ENCODE measurements around the gene BAIAP2.

Gene BAIAP2

GRCh38 chr17:81026266-81027036 lies 8.5 kb upstream of the BAIAP2 start (continued):
- TF ChIP-seq, protein P1, sequence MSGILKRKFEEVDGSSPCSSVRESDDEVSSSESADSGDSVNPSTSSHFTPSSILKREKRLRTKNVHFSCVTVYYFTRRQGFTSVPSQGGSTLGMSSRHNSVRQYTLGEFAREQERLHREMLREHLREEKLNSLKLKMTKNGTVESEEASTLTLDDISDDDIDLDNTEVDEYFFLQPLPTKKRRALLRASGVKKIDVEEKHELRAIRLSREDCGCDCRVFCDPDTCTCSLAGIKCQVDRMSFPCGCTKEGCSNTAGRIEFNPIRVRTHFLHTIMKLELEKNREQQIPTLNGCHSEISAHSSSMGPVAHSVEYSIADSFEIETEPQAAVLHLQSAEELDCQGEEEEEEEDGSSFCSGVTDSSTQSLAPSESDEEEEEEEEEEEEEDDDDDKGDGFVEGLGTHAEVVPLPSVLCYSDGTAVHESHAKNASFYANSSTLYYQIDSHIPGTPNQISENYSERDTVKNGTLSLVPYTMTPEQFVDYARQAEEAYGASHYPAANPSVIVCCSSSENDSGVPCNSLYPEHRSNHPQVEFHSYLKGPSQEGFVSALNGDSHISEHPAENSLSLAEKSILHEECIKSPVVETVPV (CRISPR knock-in tag; IDR thresholded peaks at IDR 0.05): no peak

DNA sequence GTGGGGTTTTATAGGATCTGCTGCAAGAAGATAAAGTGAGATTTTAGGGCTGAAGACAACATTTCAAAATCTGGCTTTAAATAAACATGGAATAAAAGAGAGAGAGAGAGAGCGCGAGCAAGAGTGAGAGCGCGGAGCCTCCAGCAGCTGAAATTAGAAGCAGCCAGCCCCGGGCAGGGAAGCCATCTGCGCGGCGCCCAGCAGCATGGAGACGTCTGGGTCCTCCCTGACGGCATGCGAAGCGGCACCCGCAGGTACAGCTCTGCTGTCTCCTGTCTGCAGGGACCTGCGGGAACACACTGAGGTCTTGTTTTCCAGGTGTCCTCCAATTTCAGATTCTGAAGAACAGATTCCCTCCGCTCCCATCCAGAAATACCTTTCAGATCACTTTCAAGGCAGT lies 7.9 kb upstream of the BAIAP2 start:
- TF ChIP-seq TOX (CRISPR knock-in tag; IDR thresholded peaks at IDR 0.05; ENCODE audit: borderline replicate concordance) (no peak), CSDC2 (CRISPR knock-in tag; IDR thresholded peaks at IDR 0.05) (no peak), PATZ1 (CRISPR knock-in tag; IDR thresholded peaks at IDR 0.05; ENCODE audit: borderline replicate concordance) (no peak), SNAI2 (CRISPR knock-in tag; IDR thresholded peaks at IDR 0.05) (no peak), ARNTL (CRISPR knock-in tag; IDR thresholded peaks at IDR 0.05; ENCODE audit: borderline replicate concordance, low read depth) (no peak), ESRRG (CRISPR knock-in tag; IDR thresholded peaks at IDR 0.05) (no peak), ZNF8 (CRISPR knock-in tag; IDR thresholded peaks at IDR 0.05) (no peak), ZC3H10 (CRISPR knock-in tag; IDR thresholded peaks at IDR 0.05) (no peak), BACH2 (CRISPR knock-in tag; IDR thresholded peaks at IDR 0.05; ENCODE audit: borderline replicate concordance) (no peak), TCF4 (CRISPR knock-in tag; IDR thresholded peaks at IDR 0.05; ENCODE audit: borderline replicate concordance) (no peak), GLIS3 (CRISPR knock-in tag; IDR thresholded peaks at IDR 0.05) (no peak), TSHZ2 (CRISPR knock-in tag; IDR thresholded peaks at IDR 0.05) (no peak), ISL1 (CRISPR knock-in tag; IDR thresholded peaks at IDR 0.05) (no peak), ZNF565 (CRISPR knock-in tag; conservative IDR thresholded peaks at IDR 0.05; ENCODE audit: low read depth) (no peak), ZFP30 (CRISPR knock-in tag; IDR thresholded peaks at IDR 0.05) (no peak), RARB (CRISPR knock-in tag; IDR thresholded peaks at IDR 0.05) (no peak), PPARA (CRISPR knock-in tag; IDR thresholded peaks at IDR 0.05; ENCODE audit: borderline replicate concordance) (no peak), ZFP3 (CRISPR knock-in tag; IDR thresholded peaks at IDR 0.05) (no peak)
- TF ChIP-seq, protein P2, sequence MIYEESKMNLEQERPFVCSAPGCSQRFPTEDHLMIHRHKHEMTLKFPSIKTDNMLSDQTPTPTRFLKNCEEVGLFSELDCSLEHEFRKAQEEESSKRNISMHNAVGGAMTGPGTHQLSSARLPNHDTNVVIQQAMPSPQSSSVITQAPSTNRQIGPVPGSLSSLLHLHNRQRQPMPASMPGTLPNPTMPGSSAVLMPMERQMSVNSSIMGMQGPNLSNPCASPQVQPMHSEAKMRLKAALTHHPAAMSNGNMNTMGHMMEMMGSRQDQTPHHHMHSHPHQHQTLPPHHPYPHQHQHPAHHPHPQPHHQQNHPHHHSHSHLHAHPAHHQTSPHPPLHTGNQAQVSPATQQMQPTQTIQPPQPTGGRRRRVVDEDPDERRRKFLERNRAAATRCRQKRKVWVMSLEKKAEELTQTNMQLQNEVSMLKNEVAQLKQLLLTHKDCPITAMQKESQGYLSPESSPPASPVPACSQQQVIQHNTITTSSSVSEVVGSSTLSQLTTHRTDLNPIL (CRISPR knock-in tag; IDR thresholded peaks at IDR 0.05; ENCODE audit: low read depth): no peak
- peak; percentile 56 for ATAC-seq

DNA sequence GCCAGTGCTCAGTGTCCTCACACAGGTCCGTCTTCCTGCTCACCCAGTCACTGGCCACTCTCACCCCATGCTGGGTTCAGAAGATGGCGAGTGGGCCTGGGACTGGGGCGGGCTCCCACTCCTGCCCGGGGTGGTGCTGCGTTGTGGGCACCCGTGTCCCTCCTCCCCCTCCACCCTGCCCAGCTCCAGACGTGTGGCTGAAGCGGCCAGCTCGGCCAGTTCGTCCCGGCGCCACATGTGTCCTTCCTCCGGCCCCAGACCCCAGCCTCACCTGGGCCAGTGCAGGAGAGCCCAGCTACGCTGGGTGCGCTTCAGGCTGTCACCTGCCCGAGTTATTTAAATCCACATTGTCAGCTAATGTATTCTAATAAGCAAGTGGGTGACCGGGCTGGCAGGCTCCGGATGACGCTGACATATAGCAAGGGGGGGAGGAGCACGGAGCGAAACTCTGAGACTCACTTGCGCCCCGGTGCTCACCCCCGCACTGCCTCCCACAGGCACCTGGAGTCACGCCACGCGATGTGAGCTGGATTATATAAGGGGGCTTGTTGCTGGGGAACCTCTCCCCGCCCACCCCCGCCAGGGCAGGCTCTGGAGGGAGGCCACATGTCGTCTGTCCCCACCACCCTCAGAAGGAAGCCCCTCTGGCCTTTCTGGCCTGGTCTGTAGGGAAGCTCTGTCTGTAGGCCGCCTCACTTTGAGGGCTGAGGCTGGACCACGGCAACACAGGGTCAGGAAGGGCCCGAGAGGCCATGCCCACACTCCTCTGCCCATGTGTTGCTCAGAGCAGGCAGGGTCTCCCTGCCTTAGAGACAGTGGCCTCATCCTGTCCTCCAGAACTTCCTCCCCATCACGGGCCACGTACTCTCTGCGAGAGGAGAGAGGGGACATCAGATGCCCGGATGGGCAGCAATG lies 7.1 kb upstream of the BAIAP2 start:
- peak; percentile 30 for ATAC-seq
- no peak for TF ChIP-seq RARB (CRISPR knock-in tag; IDR thresholded peaks at IDR 0.05)
- no peak for TF ChIP-seq ZNF70 (CRISPR knock-in tag; IDR thresholded peaks at IDR 0.05)
- no peak for TF ChIP-seq SNAI2 (CRISPR knock-in tag; IDR thresholded peaks at IDR 0.05)
- TF ChIP-seq, protein P2 (CRISPR knock-in tag; IDR thresholded peaks at IDR 0.05; ENCODE audit: low read depth): no peak
- TF ChIP-seq TOX (CRISPR knock-in tag; IDR thresholded peaks at IDR 0.05; ENCODE audit: borderline replicate concordance): no peak
- no peak for TF ChIP-seq BACH2 (CRISPR knock-in tag; IDR thresholded peaks at IDR 0.05; ENCODE audit: borderline replicate concordance)
- no peak for TF ChIP-seq GLIS3 (CRISPR knock-in tag; IDR thresholded peaks at IDR 0.05)
- TF ChIP-seq ZC3H10 (CRISPR knock-in tag; IDR thresholded peaks at IDR 0.05): no peak
- no peak for TF ChIP-seq TSHZ2 (CRISPR knock-in tag; IDR thresholded peaks at IDR 0.05)
- no peak for TF ChIP-seq ZNF8 (CRISPR knock-in tag; IDR thresholded peaks at IDR 0.05)
- TF ChIP-seq, protein P3, sequence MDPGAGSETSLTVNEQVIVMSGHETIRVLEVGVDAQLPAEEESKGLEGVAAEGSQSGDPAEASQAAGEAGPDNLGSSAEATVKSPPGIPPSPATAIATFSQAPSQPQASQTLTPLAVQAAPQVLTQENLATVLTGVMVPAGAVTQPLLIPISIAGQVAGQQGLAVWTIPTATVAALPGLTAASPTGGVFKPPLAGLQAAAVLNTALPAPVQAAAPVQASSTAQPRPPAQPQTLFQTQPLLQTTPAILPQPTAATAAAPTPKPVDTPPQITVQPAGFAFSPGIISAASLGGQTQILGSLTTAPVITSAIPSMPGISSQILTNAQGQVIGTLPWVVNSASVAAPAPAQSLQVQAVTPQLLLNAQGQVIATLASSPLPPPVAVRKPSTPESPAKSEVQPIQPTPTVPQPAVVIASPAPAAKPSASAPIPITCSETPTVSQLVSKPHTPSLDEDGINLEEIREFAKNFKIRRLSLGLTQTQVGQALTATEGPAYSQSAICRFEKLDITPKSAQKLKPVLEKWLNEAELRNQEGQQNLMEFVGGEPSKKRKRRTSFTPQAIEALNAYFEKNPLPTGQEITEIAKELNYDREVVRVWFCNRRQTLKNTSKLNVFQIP (CRISPR knock-in tag; IDR thresholded peaks at IDR 0.05; ENCODE audit: borderline replicate concordance, low read depth): no peak
- no peak for TF ChIP-seq ARNTL (CRISPR knock-in tag; IDR thresholded peaks at IDR 0.05; ENCODE audit: borderline replicate concordance, low read depth)
